Measurements from ENCODE around the gene PAPLN.

PAPLN gene

DNA sequence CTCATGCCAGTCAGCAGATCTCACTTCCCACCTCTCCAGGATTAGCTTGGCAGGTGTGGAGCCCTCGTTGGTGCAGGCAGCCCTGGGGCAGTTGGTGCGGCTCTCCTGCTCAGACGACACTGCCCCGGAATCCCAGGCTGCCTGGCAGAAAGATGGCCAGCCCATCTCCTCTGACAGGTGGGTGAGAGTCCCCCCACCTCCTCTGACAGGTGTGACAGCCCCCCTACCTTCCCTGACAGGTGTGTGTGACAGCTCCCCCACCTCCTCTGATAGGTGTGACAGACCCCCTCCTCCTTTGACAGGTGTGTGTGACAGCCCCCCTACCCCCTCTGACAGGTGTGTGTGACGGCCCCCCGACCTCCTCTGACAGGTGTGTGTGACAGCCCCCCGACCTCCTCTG lies 26.3 kb downstream of the PAPLN start:
- no peak for DNase-seq

DNA sequence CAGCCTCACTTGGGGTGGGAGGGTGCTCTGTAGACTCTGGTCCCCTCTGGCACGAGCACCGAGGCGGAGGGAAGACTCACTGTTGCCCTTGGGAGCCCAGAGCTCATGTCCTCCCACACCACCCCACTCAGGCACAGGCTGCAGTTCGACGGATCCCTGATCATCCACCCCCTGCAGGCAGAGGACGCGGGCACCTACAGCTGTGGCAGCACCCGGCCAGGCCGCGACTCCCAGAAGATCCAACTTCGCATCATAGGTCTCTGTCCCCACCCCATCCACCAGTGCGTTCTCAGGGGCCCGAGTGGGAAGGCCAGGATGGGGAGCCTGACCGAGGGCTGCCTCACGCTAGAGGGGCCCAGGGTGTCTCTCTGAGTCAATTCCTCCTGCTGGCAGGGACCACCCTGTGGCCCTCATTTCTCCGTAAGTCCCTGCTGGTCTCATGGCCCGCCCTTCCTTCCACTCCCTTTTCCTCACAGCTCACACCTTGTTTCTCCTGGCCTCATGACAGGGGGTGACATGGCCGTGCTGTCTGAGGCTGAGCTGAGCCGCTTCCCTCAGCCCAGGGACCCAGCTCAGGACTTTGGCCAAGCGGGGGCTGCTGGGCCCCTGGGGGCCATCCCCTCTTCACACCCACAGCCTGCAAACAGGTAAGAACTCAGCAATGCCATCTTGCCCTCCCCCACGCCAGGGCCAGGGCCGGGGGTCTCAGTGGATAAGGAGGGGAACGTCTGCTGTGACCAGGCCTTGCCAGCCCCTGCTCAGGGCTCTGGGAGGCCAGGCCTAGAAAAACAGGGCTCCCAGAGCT lies 27.0 kb downstream of the PAPLN start:
- DNase-seq: no peak

DNA sequence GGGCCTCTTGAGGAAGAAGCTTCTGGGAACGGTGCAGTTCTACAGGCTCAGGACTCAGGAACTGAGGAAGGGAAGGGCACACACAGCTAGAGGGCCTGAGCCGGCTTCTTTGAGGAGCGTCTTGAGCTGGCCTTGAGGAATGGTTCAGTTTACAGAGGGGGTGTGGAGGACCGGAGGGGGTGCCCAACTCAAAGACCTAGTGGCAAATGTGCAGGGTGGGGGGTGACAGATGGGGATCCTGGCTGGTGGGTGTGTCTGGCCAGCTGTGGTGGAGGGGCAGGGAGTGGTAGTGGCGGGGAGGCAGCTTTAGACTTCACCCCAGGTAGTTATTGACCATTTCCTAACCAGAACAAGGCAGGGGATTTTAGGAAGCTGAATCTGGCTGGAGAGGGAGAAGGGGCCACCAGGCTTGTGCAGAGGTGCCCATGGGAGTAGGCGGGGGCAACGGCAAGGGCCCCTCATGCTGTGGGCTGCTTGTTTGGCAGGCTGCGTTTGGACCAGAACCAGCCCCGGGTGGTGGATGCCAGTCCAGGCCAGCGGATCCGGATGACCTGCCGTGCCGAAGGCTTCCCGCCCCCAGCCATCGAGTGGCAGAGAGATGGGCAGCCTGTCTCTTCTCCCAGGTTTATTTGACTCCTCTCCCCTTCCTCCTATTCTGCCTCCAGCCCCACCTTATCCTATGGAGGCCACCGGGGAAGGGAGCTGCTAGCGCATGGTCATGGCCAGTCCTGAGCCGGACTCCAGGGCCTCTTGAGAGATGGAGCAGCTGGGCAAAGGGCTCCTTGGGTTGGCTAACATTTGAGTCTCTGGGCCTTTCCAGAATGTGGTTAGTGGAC lies 27.8 kb downstream of the PAPLN start:
- DNase-seq: no peak

DNA sequence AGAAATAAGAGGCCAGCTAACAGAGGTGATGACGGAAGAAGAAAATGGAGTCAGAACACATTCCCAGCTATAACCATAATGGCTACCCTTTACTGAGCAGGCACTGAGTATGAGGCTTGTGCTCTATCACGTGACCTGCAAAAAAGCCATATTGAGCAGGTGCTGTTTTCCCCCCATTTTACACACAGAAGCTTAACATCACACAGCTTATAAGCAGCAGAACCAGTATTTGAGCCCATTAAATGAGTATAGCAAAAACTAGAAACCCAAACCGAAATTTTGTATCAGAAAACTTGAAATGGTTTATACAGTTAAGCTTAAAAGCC lies 28.4 kb downstream of the PAPLN start:
- DNase-seq: no peak

DNA sequence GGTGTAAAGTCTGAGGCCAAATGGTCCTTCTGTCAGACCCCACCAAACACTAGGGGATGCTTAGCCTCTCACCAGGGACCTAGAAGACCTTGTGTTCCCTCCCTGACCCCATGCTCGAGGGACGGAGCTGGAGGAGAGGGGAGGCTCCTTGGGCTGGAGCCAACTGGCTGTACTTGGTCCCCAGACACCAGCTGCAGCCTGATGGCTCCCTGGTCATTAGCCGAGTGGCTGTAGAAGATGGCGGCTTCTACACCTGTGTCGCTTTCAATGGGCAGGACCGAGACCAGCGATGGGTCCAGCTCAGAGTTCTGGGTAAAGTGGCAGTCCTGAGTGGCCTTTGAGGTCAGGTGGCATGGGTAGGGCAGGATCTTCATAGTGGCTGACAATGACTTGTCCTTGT lies 29.0 kb downstream of the PAPLN start:
- DNase-seq: no peak

DNA sequence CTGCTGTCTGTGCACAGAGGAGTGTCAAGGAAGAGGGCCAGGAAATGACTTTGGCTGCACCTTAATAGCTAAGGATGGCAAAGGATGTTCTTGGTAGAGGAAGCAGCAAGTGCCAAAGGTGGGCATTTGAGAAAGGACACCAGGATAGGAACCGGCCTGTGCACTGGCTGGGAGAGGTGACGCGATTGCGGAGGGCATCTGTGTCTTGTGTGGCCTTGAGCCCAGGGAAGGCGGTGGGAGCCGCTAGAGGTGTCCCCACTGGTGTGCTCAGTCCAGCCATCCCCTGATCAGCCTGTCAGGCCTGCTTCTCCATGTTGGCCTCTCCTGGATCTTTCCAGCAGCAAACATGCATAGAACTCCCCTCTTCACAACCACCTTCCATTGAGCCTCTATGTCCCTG lies 30.2 kb downstream of the PAPLN start:
- no peak for DNase-seq

DNA sequence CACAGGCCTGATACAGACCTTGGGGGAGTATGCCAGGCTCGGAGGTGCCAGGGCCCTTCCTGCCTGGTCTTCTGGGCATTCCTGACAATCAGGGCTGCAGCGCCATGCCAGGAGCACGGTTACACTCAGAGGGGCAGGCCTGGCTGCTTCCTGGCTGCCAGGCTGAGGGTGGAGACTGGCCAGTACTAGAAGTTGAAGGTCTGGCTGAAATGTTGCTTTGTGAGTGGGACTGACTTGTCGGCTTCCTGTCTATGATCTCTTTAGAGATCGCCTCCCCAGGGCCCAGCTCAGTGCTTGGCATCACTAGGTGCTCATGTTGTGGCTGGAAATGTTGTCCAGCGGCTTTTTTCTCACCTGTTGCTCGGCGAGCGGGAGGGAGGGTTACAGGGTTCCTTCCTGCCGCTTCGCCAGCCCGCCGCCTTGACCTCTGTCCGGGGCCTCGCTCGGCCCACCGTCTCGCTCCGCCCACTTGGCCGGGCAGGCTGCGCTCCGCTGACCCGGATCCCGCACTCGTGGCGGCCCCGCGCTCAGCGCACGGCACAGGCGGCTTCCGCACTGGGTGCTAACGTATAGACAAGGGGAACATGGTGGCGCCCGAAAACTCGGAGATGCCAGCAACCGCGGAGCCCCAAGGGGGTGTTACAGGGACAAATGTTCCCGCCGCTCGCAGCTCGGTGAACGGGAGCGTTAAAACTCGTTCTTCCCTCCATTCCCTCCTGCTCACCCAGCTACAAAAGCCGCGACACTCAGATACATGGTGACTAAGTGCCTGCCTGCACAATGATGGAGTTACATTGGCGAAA lies 32.6 kb downstream of the PAPLN start:
- no peak for DNase-seq

DNA sequence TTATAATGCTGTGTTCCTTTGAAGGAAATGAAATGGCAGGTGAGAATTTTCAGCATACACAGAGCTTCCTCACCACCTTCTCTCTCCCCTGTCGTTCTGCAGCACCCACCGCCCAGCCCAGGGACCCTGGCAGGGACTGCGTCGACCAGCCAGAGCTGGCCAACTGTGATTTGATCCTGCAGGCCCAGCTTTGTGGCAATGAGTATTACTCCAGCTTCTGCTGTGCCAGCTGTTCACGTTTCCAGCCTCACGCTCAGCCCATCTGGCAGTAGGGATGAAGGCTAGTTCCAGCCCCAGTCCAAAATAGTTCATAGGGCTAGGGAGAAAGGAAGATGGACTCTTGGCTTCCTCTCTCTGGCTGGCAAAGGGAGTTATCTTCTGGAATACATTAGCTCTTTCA lies 35.1 kb downstream of the PAPLN start:
- DNase-seq: no peak

DNA sequence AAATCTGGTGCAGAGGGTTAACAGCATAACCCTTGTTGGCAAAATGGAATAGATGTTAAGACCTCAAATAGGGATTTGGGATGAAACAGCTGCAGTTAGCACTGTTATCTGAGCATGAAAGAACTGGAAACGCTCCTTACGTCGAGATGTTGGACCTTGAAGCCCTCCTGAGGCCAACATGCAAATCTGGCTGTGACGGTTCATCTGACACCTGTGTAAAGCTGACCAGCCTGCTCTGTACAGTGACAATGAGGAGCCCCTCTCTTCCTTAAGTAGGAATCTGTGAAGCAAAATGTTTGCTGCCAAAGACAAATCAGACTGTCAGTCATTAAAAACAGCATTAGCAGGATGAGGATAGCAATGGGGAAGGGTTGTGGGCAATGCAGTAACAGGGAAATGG lies 36.5 kb downstream of the PAPLN start:
- no peak for DNase-seq

DNA sequence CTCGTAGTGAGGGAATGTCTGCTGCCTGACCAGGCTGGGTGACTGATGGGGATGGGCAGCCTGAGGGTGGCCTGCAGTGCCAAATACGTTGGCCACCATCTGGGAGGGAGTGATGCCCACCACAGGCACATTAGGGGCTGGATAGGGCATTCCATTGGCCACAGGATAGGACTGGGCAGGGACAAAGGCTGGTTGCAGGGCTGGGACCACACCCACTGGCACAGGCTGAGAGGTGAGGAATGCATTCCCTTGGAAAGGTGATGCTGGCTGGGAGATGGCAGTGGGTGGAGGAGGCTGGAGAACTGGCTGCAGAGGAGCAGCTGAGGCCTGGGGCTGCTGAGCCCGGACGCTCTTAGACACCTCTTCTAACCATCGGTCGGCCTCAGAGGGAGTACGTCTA lies 39.5 kb downstream of the PAPLN start:
- DNase-seq: no peak

DNA sequence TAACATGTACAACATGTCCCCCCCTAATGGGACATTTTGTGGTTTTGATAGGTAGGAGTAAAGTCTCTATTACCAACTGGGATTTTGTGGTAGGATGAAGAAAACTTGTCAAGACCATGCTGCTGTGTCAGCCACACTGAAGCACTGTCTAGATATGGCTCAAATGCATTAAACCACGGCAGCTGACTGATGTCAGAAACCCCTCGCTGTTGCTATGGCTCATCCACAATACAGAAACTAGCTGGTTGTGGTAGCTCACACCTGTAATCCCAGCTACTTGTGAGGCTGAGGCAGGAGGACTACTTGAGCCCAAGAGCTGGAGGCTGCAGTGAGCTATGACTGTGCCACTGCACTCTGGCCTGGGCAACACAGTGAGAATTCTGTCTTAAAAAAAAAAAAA lies 40.1 kb downstream of the PAPLN start:
- DNase-seq: no peak

DNA sequence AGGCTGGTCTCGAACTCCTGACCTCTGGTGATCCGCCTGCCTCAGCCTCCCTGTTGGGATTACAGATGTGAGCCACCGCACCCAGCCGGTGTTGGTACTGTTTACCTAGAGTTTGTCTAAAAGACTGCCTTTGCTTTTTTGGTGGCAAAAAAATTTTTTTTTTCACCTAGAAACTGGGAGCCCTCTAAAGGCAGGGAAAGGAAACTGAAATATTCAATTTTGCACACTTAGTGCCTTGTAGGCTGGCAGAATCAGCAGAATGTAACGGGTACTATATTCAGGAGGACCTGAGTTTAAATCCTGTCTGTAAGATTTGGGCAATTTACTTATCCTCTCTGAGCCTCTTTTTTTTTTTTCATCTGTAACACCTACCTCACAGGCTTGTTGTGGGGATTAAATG lies 43.6 kb downstream of the PAPLN start:
- no peak for DNase-seq

DNA sequence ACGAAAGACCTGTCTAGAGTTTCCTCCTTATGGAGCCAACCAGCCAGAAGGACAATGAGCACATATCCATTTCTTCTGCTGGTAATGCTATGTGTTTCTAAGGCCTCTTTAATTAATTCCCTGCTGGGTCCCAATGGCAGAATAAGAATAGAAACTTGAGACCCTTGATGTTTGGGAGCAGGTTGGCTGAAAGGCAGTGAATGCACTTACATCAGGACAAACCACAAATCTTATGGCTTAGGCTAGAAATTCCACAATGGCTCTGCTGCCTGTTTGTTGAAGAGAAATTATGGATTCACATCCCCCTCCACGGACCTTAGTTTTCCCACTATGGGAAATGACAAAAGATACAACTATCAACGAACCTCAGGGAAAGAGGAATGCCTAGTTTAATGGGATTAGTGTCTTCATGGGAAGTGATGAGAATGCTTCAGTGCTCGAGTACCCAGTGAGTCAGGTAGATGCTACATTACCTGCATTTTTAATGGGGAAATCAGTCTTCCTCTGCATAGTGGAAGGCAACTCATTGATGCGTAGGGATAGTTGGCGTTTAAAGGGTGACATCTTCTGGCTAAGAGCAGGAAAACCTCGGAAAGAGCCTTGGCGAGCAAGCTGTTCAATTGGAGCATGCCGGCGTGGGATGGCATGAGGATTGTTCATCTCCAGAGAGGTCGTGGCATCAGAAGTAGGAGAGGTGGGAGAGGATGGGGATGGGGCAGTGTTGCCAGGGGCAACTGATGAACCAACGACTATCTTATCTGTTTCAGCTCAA lies 46.5 kb downstream of the PAPLN start:
- DNase-seq: no peak

DNA sequence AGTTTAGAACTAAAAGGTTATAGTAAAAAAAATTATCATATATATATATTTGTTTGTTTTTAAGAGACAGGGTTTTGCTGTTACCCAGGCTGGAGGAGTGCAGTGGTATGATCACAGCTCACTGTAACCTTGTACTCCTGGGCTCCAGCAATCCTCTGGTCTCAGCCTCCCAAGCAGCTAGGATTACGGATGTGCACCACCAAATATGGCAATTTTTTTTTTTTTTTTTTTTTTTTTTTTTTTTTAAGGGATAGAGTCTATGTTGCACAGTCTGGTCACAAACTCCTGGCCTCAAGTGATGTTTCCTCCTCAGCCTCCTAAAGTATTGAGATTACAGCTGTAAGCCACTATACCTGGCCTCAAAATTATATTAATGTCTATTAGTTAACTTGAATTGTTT lies 48.7 kb downstream of the PAPLN start:
- DNase-seq: no peak

DNA sequence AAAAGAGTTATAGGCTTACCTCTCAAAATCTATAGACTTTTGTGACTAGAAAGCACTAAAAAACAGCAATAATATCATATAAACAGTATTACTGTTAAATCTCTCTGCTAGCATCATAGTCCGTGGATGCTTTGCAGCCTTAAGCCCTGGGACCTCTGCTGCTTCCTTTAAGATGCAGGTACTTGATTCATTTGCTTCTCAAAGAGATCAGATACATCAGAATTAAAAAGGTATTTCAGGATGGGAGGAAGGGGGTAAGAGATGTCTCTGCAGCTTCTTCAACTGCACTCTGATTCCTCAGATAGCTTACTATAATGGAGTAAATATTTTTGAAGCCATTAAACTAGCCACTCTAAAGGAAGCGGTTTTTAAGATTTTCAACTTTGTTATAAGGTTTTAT lies 49.3 kb downstream of the PAPLN start:
- DNase-seq: no peak

DNA sequence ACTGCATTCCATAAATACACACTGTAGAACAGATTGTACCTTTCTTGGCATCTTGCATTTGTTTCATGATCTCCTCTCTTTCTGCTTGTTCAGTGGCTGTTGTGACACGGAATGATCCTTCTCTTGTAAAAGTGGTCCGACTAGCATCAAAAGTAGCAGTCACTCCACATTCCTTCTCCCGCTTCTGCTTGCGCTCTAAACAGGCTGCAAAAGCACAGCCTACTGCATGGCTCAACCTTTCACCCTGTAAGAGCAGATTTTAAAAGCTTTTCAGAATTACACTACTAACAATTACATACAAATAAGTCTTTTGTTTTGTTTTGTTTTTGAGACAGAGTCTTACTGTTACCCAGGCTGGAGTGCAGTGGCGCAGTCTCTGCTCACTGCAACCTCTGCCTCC lies 49.8 kb downstream of the PAPLN start:
- DNase-seq: no peak

DNA sequence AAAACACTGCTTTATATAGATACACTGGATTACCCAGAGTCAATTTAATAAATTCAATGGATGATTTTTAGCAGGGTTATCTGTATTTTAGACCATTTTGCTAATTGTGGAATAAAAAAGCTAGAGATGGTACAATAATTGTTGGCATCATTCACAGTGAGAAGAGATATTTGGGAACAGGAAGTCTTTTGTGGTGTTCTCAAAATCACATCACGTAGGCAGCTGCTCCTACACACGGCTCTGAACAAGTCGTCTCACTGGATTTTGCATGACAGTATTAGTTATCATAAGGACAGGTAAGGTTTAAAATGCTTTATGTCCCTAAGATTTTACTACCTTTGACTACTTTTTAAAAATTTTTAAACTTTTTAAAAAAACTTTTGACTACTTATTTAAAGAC lies 52.0 kb downstream of the PAPLN start:
- DNase-seq: no peak

DNA sequence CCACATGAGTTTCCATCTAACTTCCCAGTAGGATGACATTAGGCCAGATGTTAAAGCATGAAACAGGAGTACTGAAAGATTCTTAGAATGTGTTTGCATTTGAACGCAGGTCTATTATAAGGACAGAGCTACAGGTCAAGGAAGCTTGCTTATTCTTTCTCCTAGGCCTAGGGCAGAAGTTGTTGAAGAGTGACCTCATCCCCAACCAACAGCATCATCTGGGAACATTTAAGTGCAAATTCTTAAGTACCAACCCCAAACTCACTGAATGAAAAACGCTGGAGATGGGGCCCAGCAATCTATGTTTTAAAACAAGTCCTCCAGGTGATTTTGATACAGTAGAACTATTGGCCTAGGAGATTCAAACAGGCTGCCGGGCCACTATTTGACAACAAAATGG lies 52.4 kb downstream of the PAPLN start:
- DNase-seq: no peak

DNA sequence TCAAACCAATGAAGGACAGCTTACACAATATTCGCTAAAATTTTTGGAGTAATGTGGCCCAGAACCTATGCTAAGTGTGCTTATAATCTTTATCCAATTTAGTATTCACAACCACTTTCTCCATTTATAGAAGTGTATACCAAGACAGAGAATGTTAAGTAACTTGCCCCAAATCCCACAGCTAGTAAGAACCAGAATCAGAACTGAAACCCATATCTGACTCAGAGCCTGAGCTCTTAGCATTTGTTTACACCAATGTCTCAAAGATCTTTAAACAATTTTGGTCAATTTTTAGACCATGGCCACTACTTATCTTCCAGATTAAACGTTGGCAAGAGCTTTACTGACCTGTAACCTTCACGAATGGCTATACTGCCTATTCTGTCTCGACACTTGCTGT lies 53.0 kb downstream of the PAPLN start:
- peak in 1 of 5 experiments; percentile 44 for DNase-seq

DNA sequence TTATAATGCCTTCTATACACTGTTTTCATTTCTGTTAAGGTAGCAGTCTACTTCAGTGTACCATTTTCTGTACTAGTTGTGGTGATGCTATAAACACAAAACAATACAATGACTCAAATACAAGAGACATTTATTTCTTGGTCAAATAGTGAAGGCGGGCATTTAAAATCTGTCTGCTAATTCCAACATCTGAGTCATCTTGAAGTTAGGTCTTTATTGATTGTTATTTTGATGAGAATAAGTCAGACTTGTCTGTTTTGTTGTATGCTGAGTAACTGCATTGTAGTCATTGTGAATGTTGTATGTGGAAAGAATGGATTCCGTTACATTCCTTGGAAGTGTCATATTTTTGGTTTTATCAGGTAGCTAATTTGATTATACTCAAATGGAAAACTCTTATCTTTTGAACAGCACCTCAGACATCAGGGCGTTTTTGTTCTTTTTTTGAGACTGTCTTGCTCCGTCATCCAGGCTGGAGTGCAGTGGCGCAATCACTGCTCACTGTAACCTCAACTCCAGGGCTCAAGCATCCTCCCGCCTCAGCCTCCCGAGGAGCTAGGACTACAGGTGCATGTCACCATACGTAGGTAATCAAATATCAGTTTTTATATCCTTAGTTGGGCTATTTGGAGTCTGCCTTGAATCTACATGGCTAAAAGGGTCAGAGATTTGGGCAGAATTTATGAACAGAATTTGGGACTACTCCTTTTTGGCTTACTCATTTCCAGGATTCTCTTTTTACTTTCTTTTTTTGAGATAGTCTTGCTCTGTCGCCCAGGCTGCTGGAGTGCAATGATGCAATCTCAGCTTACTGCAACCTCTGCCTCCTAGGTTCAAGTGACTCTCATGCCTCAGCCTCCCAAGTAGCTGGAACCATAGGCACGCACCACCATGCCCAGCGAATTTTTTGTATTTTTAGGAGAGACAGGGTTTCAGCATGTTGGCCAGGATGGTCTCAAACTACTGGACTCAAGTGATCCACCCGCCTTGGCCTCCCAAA lies 56.8 kb downstream of the PAPLN start:
- no peak for DNase-seq

DNA sequence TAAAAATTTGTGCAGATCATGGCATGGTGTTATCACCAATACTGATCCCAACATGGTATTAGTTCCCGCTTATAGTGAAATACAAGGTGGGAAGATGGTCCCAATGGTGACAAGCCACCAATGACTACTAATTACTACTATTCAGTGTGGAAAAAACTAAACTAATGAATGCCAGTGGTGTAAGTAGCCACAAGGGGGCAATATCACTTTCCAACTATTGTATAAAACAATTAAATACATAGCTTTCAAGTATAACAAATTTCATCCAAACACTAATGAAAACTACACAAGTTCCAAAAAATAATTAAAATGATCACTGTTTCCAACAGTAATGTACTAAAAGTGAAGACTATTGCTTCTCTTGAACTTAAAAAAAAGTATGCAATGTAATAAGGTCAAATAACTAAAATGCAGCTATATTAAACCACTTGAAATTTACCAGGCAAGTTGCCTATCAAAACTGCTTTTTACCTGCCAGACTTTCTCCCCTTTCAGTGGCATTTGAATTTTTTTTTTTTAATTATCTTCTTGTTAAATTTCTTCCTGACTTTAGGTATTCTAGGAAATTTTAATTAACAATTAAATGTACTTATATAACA lies 58.0 kb downstream of the PAPLN start:
- peak in 2 of 5 experiments; percentile 0 to 40 for DNase-seq

Measured in T-helper 2 cell (primary cell).